Measurements from ENCODE around the gene YPEL3. TPM values are rescaled to one million over a fixed set of nuclear protein-coding genes. Genes with fewer than 3 reads are reported as not detected.
A peak's percentile ranks its signal among the peaks of the same experiment; 100 is the strongest.
"Not testable (repeated sequence)": the region's sequence is repeated elsewhere in the genome, so short reads cannot be mapped to it uniquely, and the experiment has no call there.

YPEL3 gene
- 14.4 and 29.4 TPM in 2 replicates for total RNA-seq

GRCh38 chr16:30096105-30096861 lies at the start of gene YPEL3:
YPEL3 (minus strand) TSS chr16:30096213; CDS start chr16:30095482, 731 bp downstream.
- peak; percentile 94 to 95 for DNase-seq (ENCODE audit: low read depth in 2 of 2)

GRCh38 chr16:30145657-30146056 lies 49.6 kb upstream of the YPEL3 start:
- DNase-seq (ENCODE audit: low read depth in 2 of 2): no peak

DNA sequence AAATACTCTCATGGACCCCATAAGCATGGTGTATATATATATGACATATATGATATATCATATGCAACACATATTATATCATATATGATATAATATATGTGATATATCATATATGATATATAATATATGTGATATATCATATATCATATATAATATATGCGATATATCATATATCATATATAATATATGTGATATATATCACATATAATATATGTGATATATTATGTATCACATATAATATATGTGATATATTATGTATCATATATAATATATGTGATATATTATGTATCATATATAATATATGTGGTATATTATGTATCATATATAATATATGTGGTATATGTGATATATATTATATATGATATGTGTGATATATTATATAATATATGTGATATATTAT lies 48.9 kb upstream of the YPEL3 start:
- no peak for DNase-seq (ENCODE audit: low read depth in 2 of 2)

DNA sequence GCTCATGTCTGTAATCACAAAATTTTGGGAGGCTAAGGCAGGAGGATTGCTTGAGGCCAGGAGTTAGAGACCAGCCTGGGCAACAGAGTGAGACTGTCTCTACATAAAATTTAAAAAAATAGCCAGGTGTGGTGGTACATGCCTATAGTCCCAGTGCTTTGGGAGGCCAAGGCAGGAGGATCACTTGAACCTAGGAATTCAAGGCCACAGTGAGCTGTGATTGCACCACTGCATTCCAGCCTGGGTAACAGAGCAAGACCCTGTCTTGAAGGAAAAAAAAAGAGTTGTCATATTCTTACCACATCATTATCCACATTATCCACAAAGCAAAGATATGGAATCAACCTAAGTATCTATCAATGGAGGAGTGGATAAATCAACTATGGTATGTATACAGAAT lies 48.0 kb upstream of the YPEL3 start:
- no peak for DNase-seq (ENCODE audit: low read depth in 2 of 2)

- no peak for DNase-seq (ENCODE audit: low read depth in 2 of 2)
Measured at GRCh38 chr16:30143347-30143702, 47.3 kb upstream of the YPEL3 start.

DNA sequence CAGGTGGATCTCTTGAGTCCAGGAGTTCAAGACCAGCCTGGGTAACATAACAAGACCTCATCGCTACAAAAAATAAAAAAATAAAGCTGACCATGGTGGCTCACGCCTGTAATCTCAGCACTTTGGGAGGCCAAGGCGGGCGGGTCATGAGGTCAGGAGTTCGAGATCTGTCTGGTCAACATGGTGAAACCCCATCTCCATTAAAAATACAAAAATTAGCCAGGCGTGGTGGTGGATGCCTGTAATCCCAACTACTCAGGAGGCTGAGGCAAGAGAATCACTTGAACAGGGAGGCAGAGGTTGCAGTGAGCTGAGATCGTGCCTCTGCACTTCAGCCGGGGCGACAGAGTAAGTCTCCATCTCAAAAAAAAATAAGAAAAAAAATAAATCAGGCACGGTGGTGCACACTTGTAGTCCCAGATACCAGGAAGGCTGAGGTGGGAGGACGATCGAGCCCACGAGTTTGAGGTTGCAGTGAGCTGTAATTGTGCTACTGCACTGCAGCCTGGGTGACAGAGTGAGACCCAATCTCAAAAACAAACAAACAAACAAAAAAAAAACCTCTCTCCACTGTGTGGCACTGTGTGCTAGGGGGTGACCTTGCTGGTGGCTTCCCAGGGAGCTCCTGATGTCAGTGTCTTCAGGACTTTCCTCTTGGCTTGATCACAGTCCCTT lies 46.8 kb upstream of the YPEL3 start:
- no peak for DNase-seq (ENCODE audit: low read depth in 2 of 2)

- no peak for DNase-seq (ENCODE audit: low read depth in 2 of 2)
Measured at GRCh38 chr16:30141750-30142149, 45.7 kb upstream of the YPEL3 start.

DNA sequence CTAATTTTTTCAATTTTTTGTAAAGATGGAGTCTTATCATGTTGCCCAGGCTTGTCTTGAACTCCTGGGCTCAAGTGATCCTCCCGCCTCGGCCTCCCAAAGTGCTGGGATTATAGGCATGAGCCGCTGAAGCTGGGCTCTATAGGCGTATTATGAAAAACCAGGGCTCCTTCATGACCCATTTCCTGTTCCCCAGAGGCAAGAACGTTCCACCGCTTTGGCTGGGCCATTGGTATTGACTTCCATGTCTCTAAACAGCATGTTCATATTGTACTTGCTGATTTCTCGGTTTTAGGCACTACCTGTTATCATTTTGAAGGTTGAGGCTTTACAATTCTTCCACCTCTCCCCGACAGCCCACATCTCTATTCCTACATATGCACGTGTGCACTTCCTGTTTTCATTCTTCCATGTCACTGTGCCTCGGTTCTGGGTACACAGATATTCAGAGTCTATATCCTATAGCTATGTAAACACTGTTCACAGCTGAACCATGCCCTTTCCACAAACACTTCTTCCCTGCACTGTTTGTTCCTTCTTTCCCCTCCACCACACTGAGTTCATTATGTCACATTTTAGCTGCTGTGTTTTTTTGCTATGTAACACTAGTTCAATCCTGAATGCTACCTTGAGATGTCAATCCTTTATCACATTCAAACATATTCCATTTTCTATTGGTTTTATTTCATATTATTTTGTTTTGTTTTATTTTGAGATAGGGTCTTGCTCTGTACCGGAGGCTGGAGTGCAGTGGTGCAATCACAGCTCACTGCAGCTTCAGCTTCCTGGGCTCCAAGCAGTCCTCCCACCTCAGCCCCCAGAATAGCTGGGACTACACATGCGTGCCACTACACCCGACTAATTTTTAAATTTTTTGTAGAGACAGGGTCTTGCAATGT lies 43.8 kb upstream of the YPEL3 start:
- DNase-seq (ENCODE audit: low read depth in 2 of 2): no peak

- DNase-seq (ENCODE audit: low read depth in 2 of 2): no peak
Measured at GRCh38 chr16:30137897-30138296, 41.9 kb upstream of the YPEL3 start.

GRCh38 chr16:30136971-30137605 lies 41.1 kb upstream of the YPEL3 start:
- DNase-seq (ENCODE audit: low read depth in 2 of 2): no peak

GRCh38 chr16:30132591-30132990 lies 36.6 kb upstream of the YPEL3 start:
- DNase-seq (ENCODE audit: low read depth in 2 of 2): no peak

- no peak for DNase-seq (ENCODE audit: low read depth in 2 of 2)
Measured at GRCh38 chr16:30131869-30132475, 36.0 kb upstream of the YPEL3 start.

DNA sequence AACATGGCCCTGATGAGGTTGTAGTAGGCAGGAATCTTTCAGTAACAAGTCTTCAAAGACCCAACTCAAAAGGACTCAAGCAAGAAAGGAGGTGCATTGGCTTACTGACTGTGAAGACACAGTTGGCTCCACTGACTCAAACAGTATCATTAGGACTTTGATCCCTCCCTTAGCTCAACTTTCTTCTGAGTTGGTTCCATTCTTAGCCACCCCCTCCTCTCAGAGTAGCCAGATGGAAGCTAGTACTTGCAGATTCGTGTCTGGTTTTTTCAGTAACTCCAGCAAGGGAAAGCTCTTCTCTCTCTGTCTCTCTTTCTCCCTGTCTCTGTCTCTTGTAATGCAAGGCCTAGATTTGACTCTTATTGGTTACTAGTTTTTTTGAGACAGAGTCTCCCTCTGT lies 32.0 kb upstream of the YPEL3 start:
- no peak for DNase-seq (ENCODE audit: low read depth in 2 of 2)

DNA sequence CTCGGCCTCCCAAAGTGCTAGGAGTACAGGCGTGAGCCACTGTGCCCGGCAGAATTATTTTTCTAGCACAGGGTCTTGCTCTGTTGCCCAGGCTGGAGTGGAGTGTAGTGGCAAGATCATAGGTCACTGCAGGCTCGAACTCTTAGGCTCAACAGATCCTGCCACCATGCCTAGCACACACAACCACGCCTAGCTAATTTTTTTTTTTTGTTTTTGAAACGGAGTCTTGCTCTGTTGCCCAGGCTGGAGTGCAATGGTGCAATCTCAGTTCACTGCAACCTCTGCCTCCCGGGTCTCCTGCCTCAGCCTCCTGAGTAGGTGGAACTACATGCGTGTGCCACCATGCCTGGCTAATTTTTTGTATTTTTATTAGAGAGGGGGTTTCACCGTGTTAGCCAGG lies 29.7 kb upstream of the YPEL3 start:
- DNase-seq (ENCODE audit: low read depth in 2 of 2): not testable (repeated sequence)

GRCh38 chr16:30124985-30125379 lies 29.0 kb upstream of the YPEL3 start:
- DNase-seq (ENCODE audit: low read depth in 2 of 2): no peak

DNA sequence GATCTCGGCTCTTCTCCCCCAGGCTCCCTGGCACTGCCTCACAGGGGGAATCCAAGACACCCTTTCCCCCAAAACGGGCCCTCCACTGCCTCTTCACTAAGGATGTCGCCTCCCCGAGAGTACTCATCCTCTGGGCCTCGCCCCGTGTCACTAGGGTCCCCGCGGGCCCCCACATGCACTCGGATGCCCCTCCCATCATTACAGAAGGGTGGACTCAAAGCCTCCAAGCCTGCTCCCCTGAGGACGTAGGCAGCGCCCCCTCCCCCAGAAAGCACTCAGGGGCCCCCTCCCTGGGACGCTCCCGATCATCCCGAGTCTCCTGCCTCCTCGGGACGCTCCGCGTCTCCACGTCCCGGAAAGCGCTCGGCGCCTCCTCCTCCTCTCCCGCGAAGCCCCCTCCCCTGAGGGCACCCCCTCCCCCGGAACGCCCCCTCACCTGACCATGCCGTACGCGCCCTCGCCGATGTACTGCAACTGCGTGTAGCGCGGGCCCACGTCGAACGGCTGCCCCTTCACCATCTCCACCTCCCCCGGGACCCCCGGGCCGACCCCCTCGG lies 26.7 kb upstream of the YPEL3 start:
- DNase-seq (ENCODE audit: low read depth in 2 of 2): peak; percentile 20 to 44

DNA sequence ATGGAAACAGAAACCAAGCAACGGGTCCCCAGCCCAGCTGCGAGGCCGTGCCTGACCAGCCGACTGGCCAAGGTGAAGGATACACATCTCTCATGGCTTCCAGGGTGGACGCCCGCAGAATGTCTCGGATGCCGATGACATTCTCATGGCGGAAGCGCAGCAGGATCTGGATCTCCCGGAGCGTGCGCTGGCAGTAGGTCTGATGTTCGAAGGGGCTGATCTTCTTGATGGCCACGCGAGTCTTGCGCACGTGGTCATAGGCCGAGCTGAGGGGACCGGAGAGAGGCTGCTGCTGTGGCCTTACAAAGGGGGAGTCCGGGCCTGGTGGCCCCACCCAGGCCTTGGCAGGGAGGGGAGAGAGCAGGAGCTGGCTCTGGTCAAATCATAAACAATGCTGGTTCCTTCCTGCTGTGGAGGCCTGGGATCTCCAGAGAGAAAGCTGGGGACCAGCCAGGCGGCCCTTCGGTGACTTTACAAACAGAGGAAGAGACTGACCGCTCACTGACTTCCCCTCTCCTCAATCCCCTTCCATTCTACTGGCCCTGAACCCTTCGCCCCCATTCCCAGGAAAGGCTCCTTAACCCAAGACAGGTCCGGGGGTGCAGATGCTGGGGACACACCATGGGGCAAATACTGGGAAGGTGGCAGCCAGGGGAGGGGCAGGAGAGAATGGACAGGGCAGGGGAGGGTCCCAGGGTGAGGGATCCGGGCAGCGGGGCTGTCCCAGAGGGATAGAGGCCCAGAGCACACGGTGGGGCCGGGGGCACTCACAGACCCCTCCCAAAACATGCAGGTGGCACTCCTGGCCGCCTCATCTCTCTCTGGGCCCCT lies 25.9 kb upstream of the YPEL3 start:
- peak; percentile 77 to 86 for DNase-seq (ENCODE audit: low read depth in 2 of 2)

DNA sequence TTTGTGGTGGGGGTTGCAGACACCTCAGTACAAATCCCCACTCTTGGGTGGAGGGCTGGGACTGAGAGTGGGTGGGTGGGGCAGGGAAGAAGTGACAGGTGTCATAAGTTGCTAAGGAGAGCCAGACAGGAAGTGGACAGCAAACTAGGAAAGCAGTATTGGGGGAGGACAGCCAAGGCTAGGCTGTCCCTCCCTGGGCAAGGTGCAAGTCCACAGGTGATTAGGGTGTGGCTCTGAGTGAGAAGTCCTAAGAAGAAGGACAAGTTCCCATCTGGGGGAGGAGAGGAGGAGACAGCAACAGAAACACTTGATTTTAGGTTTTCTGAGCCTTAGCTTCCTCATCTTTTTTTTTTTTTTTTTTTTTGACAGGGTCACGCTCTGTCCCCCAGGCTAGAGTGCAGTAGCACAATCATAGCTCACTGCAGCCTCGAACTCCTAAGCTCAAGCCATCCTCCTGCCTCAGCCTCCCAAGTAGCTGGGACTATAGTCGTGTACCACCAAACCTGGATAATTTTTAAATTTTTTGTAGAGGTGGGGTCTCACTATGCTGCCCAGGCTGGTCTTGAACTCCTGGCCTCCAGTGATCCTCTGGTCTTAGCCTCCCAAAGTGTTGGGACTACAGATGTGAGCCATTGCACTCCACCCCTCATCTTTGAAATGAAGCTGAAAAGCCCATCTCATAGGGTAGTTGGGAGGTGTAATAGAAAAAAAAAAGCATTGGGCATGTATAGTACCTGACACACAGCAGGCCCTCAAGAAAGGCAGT lies 24.5 kb upstream of the YPEL3 start:
- DNase-seq (ENCODE audit: low read depth in 2 of 2): no peak

GRCh38 chr16:30119428-30119827 lies 23.4 kb upstream of the YPEL3 start:
- DNase-seq (ENCODE audit: low read depth in 2 of 2): no peak
